HUES6 (cell line): Measurements from ENCODE around the gene CRIP3.

Source experiments
- H3K27ac ChIP-seq: 2 replicates; pipeline ENCODE4 v1.7.0; 2013; ENCODE audit warnings: low read depth, mild to moderate bottlenecking, low read length, inconsistent platforms
- H3K27me3 ChIP-seq: 2 replicates; pipeline ENCODE4 v1.6.1; 2013; ENCODE audit warnings: low read length; ENCODE audit not compliant: control insufficient read depth, insufficient read depth
- H3K36me3 ChIP-seq: 2 replicates; pipeline ENCODE4 v1.6.1; 2013; ENCODE audit warnings: low read length; ENCODE audit not compliant: control insufficient read depth, insufficient read depth
- H3K4me1 ChIP-seq: 2 replicates; pipeline ENCODE4 v1.6.1; 2013; ENCODE audit warnings: low read length; ENCODE audit not compliant: control insufficient read depth, insufficient read depth
- H3K4me3 ChIP-seq: 2 replicates; pipeline ENCODE4 v1.5.1; 2013; ENCODE audit warnings: low read depth, low read length
- H3K9ac ChIP-seq: one replicate; pipeline ENCODE4 v1.6.1; 2013; ENCODE audit warnings: mild to moderate bottlenecking, low read length
- H3K9me3 ChIP-seq: 2 replicates; pipeline ENCODE4 v1.6.1; 2013; ENCODE audit warnings: low read depth, low read length; ENCODE audit not compliant: control insufficient read depth, insufficient read depth

CRIP3 gene

GRCh38 chr6:43262000-43262779, 46.4 kb downstream of the CRIP3 start:
- H3K9me3 ChIP-seq = no peaks in the 10 kb centered on the region
- no peaks in the 10 kb centered on the region for H3K36me3 ChIP-seq
- H3K9ac ChIP-seq = no peak overlapping the region
- no peak overlapping the region for H3K4me3 ChIP-seq
- H3K27ac ChIP-seq = no peak overlapping the region
- no peaks in the 10 kb centered on the region; the same call in 1 of the 2 replicates for H3K27me3 ChIP-seq
- H3K4me1 ChIP-seq = peaks cover 15% of the 10 kb centered on the region

GRCh38 chr6:43261198-43261597, 47.4 kb downstream of the CRIP3 start:
- Histone ChIP-seq H3K4me1 (peaks cover 10% of the 10 kb centered on the region), H3K9ac (no peak overlapping the region), H3K27ac (no peak overlapping the region), H3K27me3 (no peaks in the 10 kb centered on the region; the same call in 1 of the 2 replicates), H3K9me3 (no peaks in the 10 kb centered on the region), H3K36me3 (no peaks in the 10 kb centered on the region), H3K4me3 (no peak overlapping the region)

- Histone ChIP-seq H3K9ac (no peak overlapping the region), H3K9me3 (no peaks in the 10 kb centered on the region)
These were observed 47.8 kb downstream of the CRIP3 start for GRCh38 chr6:43260791-43261190.

GRCh38 chr6:43258807-43259686, 49.6 kb downstream of the CRIP3 start:
- Histone ChIP-seq H3K27me3 (no peaks in the 10 kb centered on the region), H3K9me3 (no peaks in the 10 kb centered on the region), H3K9ac (no peak overlapping the region), H3K4me3 (no peak overlapping the region), H3K36me3 (no peaks in the 10 kb centered on the region), H3K4me1 (peaks cover 10% of the 10 kb centered on the region), H3K27ac (no peak overlapping the region)

More at GRCh38 chr6:43260791-43261190, 47.8 kb downstream of the CRIP3 start:
- Histone ChIP-seq H3K27ac (no peak overlapping the region), H3K4me1 (peaks cover 10% of the 10 kb centered on the region), H3K36me3 (no peaks in the 10 kb centered on the region), H3K27me3 (no peaks in the 10 kb centered on the region; the same call in 1 of the 2 replicates), H3K4me3 (no peak overlapping the region)

GRCh38 chr6:43258180-43258579, 50.4 kb downstream of the CRIP3 start:
- Histone ChIP-seq H3K27me3 (no peaks in the 10 kb centered on the region; the same call in 1 of the 2 replicates), H3K4me1 (peaks cover 10% of the 10 kb centered on the region), H3K9me3 (no peaks in the 10 kb centered on the region), H3K9ac (no peak overlapping the region), H3K27ac (no peak overlapping the region), H3K36me3 (no peaks in the 10 kb centered on the region), H3K4me3 (no peak overlapping the region)

GRCh38 chr6:43257367-43258145, 51.1 kb downstream of the CRIP3 start:
- Histone ChIP-seq H3K27ac (no peak overlapping the region), H3K4me1 (peaks cover 10% of the 10 kb centered on the region), H3K36me3 (no peaks in the 10 kb centered on the region), H3K4me3 (no peak overlapping the region), H3K9ac (no peak overlapping the region), H3K27me3 (no peaks in the 10 kb centered on the region; the same call in 1 of the 2 replicates), H3K9me3 (no peaks in the 10 kb centered on the region)

- Histone ChIP-seq H3K27ac (no peak overlapping the region), H3K9ac (no peak overlapping the region), H3K4me3 (no peak overlapping the region), H3K36me3 (no peaks in the 10 kb centered on the region), H3K9me3 (no peaks in the 10 kb centered on the region), H3K4me1 (peaks cover 10% of the 10 kb centered on the region), H3K27me3 (no peaks in the 10 kb centered on the region; the same call in 1 of the 2 replicates)
These were observed 51.8 kb downstream of the CRIP3 start for GRCh38 chr6:43256670-43257366.
